SKM-1 treated with dmso at 0.1 percent for 144 hours (cell line): ENCODE data around the gene ERC1.
A peak's percentile ranks its signal among the peaks of the same experiment; 100 is the strongest.

Experiments
- DNase-seq: peaks from one replicate; lab custom pipeline; 2025; ENCODE audit not compliant: unreplicated experiment; lab: John Stamatoyannopoulos, UW

Gene ERC1

GRCh38 chr12:1281683-1282366 lies 290.8 kb downstream of the ERC1 start:
- DNase-seq: no peak

- DNase-seq: no peak
These were observed 291.8 kb downstream of the ERC1 start for GRCh38 chr12:1282670-1283315.

GRCh38 chr12:1283316-1283715 lies 292.3 kb downstream of the ERC1 start:
- no peak for DNase-seq

- no peak for DNase-seq
These were observed 293.6 kb downstream of the ERC1 start for GRCh38 chr12:1284611-1285010.

GRCh38 chr12:1287446-1287975 lies 296.5 kb downstream of the ERC1 start:
- no peak for DNase-seq

- DNase-seq: no peak
These were observed 297.3 kb downstream of the ERC1 start for GRCh38 chr12:1288333-1288732.

GRCh38 chr12:1289371-1290155 lies 298.5 kb downstream of the ERC1 start:
- DNase-seq: peak; percentile 33

- no peak for DNase-seq
These were observed 299.7 kb downstream of the ERC1 start for GRCh38 chr12:1290716-1291115.

GRCh38 chr12:1291601-1292332 lies 300.7 kb downstream of the ERC1 start:
- no peak for DNase-seq

GRCh38 chr12:1293901-1294300 lies 302.9 kb downstream of the ERC1 start:
- DNase-seq: no peak

GRCh38 chr12:1297206-1297605 lies 306.2 kb downstream of the ERC1 start:
- DNase-seq: no peak

GRCh38 chr12:1297639-1298175 lies 306.7 kb downstream of the ERC1 start:
- DNase-seq: no peak

- no peak for DNase-seq
These were observed 309.4 kb downstream of the ERC1 start for GRCh38 chr12:1300460-1300859.

GRCh38 chr12:1302201-1302870 lies 311.3 kb downstream of the ERC1 start:
- DNase-seq: no peak

GRCh38 chr12:1305063-1305434 lies 314.0 kb downstream of the ERC1 start:
- DNase-seq: no peak

- DNase-seq: peak; percentile 6
These were observed 314.9 kb downstream of the ERC1 start for GRCh38 chr12:1305791-1306500.

GRCh38 chr12:1306817-1307216 lies 315.8 kb downstream of the ERC1 start:
- no peak for DNase-seq

- DNase-seq: no peak
These were observed 316.8 kb downstream of the ERC1 start for GRCh38 chr12:1307796-1308195.

- DNase-seq: no peak
These were observed 318.6 kb downstream of the ERC1 start for GRCh38 chr12:1309613-1310012.

- DNase-seq: no peak
These were observed 319.6 kb downstream of the ERC1 start for GRCh38 chr12:1310653-1311052.
